T follicular helper cell (primary cell): ENCODE results near the gene KLHL22.
"Not testable (repeated sequence)": the region's sequence is repeated elsewhere in the genome, so short reads cannot be mapped to it uniquely, and the experiment has no call there.

Experiments used
- DNase-seq: peaks from one replicate; pipeline ENCODE4 v3.0.0-alpha.2; 2020; ENCODE audit warnings: low read depth

The KLHL22 gene

GRCh38 chr22:20504293-20504922, 8.8 kb upstream of the KLHL22 start:
- not testable (repeated sequence) for DNase-seq

DNA sequence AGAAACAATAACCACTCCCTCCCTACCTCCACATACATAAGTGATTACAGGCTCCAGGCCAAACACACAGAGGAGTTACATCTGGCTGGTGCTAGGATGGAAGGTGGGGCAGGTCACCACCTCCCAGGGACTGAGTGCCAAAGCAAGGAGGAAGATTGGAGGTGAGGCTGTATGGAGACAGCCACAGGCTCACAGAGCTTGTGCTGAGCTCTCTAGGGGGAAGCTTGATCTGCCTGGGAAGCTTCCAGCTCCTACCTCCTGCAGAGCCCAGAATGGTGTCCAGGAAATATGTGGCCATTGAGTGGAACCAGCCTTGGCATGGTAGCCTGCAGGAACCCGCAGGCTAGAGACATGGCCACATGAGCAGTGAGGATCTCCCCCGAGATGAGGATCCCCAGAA, 8.2 kb upstream of the KLHL22 start:
- DNase-seq, result no peak

DNA sequence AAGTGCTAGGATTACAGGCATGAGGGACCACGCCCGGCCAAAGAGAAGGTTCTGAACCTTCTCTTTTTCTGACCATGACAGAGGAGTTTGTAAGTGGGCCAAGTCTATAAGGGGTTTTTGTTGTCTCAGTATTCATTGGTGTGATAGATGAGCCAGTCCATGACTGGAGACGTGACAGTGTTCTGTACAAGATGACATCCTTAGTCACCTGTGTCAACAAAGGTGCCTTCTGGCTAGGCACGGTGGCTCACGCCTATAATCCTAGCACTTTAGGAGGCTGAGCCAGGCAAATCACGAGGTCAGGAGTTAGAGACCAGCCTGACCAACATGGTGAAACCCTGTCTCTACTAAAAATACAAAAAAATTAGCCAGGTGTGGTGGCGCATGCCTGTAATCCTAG, 4.2 kb upstream of the KLHL22 start:
- no peak for DNase-seq

DNA sequence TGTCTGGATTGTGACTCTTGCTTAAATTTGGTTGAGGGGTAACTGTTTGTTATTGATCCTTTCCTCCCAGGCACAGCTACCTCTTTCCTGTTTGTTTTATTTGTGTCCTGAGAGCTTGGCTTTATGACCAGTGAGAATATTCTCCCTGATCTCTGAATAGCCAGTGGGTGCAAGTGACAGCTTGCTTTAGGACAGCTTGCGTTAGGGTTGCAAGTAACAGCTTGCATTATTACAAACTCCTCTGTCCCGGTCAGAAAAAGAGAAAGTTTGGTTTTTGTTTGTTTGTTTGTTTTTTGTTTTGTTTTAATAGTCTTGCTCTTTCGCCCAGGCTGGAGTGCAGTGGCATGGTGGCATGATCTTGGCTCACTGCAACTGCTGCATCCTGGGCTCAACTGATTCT, 3.3 kb upstream of the KLHL22 start:
- no peak for DNase-seq

GRCh38 chr22:20497426-20497825, 1.8 kb upstream of the KLHL22 start:
- no peak for DNase-seq

GRCh38 chr22:20495861-20496681, 476 bp upstream of the KLHL22 start:
- DNase-seq, result peak; percentile 86

DNA sequence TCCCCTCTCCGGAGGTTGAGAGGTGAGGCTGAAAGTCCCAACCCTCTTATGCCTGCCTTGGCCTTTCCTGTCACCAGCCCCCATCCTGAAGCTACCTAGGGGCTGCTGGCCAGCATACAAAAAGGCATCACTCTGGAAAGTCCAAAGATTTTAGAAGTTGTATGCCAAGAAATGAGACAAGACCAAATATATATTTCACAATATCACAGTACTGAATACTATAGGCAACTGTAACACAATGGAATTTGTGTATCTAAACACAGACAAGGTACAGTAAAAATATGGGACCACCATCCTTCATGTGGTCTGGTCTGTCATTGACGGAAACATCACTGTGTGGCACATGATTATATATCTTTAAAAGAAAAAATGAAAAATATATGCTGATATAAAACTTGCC, 4.2 kb downstream of the KLHL22 start:
- no peak for DNase-seq

DNA sequence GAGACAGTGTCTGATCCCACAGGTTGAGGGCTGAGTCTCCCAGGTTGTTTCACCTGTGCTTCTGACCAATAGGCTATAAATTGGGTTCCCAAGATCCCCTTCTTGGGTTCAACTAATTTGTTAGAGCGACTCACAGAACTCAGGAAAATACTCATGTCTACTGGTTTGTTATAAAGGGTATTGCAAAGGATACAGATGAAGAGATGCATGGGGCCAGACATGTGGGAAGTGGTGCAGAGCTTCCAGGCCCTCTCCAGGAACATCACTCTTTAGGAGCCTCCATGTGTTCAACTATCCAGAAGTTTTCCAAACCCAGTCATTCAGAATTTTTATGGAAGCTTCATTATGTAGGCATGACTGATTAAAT, 4.7 kb downstream of the KLHL22 start:
- no peak for DNase-seq

DNA sequence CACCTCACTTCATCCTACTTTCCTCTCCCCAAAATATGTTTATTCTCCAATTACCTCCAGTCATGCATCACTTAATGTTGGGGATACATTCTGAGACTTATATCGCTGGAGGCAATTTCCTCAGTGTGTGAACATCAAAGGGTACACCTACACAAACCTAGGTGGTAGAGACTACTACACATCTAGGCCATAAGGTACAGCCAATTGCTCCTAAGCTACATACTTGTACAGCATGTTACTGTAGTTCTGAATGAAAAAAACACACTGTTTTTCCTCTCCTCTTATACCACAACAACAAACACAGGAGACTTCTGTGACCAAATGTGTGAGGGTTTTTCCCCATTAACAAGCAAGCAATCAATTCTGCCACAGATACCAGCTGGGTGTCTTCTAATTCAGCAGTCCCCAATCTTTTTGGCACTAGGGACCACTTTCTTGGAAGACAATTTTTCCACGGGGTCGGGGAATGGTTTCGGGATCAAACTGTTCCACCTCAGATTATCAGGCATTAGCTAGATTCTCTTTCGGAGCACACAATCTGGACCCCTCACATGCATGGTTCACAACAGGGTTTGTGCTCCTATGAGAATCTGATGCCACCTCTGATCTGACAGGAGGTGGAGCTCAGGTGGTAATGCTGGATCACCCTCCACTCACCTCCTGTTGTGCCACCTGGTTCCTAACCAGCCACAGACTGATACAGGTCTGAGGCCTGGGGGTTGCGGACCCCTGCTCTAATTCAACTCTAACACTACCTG, 5.2 kb downstream of the KLHL22 start:
- no peak for DNase-seq

DNA sequence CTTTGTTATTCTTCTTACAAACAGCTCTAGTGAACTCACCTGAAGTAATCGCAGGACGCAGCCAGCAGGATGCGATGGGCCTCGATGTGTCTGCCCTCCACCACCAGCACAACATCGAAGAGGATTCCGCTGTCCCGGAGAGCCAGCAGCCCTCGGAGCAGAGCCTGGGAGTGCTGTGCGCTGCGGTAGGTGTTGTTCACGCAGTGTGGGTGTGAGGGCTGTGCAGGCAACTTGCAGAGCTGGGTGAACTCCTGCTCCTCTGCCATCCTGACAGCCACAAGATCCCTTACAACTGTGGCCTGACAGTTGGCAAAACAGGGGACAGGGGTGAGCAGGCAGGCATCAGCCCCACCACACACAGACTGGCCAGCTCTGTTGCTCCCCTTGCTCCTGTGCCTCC, 6.6 kb downstream of the KLHL22 start:
- DNase-seq, result no peak

- no peak for DNase-seq
Measured at GRCh38 chr22:20487715-20488114, 7.9 kb downstream of the KLHL22 start.

DNA sequence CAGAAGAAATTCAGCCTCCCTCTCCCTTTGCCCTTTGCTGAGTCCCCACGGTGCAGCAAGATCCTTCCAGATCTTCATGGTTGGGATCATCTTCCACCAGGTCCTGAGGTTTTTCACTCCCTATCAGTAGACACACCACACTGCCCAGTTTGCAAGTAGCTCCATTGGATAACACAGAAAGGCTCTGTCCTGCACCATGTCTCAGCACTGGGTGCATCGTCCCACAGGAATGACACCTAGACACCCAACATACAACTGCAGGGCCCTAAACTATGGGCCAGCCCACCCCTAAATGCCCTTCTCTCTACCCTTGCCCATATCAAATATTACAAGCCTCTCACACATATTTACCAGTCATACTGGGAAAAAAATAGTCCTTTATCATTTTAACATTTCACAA, 9.4 kb downstream of the KLHL22 start:
- no peak for DNase-seq

DNA sequence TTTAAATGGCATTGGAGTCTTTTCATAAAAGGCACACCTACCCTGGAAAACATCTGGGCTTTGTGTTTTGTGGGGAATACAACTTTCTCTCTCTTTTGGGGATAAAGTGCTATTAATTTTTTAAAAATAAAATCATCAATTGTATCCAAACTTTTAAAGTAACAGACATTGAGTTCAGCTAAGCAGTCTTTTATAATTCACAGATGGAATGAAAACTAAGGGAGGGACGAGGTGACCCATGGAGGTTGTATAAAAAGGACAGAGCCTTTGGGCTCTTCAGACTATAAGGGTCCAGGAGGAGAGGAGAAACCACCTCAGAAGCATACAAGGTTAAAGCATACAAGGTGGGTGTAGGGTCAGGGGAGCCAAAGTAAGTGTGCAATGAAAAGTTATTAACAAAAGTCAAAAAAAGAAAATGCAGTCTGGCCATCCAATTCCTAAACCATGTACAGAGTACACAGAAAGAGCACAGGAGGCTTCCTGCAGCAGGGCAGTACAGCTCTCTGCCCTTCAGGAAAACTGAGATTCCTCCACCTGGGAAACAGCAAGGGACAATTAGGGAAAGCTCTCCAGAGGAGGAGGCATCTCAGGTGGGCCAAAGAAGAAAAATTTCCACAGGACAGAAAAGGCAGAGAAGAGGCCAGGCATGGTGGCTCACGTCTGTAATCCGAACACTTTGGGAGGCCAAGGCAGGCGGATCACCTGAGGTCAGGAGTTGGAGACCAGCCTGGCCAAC, 10.5 kb downstream of the KLHL22 start:
- no peak for DNase-seq

DNA sequence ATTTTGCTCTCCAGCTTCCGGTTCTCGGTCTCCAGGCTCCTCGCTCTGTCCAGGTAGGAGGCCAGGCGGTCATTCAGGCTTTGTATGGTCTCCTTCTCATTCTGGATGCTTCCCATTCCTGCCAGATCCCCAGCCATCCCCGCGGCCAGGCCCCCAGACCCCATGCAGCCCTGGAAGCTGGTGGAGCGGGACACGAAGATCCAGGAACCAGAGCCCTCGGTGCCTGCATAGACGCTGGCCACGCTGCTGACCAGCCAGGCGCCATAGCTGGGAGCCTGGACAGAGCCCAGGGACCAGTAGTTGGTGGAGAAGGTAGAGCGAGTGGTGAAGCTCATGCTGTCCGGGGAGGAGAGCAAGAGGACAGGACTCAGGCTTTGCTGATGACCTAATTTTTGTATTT, 11.8 kb downstream of the KLHL22 start:
- DNase-seq, result no peak

- DNase-seq, result not testable (repeated sequence)
Measured at GRCh38 chr22:20483143-20483506, 12.5 kb downstream of the KLHL22 start.

DNA sequence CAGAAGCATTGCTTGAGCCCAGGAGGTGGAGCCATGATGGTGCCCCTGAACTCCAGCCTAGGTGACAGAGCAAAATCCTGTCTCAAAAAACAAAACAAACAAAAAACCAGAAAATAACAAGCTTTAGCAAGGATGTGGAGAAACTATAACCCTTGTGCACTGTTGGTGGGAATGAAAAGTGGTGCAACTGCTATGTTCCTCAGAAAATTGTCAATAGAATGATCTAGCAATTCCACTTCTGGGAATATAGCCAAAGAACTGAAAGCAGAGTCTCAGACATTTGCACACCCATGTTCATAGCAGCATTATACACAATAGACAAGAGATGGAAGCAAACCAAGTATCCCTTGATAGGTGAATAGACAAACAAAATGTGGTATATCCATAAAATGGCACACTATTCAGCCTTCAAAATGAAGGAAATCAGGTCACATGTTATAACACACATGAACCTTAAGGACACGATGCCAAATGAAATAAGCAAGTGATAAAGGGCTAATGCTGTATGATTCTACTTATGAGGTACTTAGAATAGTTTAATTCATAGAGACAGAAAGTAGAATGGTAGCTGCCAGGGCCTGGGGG, 15.9 kb downstream of the KLHL22 start:
- DNase-seq, result no peak

DNA sequence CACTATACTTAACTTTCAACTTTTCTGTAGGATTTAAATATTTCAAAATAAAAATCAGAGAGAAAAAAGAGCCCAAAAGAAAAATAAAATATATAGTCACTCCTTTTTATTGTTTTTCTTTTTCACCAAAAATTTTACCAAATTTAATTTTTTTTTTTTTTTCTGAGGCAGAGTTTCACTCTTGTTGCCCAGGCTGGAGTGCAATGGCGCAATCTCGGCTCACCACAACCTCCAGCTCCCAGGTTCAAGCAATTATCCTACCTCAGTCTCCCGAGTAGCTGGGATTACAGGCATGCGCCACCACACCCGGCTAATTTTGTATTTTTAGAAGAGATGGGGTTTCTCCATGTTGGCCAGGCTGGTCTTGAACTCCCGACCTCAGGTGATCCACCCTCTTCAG, 17.5 kb downstream of the KLHL22 start:
- not testable (repeated sequence) for DNase-seq

- not testable (repeated sequence) for DNase-seq
Measured at GRCh38 chr22:20475569-20475968, 20.0 kb downstream of the KLHL22 start.

DNA sequence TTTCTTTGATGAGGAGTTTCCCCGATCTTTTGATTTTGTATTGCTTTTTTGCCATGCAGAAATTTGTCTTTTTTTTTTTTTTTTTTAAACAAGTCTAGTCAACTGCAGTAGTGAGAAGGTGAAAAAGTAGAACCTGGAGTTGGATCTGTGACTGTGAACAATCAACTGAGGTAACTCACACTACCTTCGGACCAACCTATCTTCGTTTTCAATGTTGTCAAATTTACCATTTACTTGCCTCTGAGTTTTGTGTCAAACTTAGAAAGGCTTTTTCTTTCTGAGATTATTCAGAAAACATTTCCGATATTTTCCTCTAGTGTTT, 20.5 kb downstream of the KLHL22 start:
- no peak for DNase-seq

DNA sequence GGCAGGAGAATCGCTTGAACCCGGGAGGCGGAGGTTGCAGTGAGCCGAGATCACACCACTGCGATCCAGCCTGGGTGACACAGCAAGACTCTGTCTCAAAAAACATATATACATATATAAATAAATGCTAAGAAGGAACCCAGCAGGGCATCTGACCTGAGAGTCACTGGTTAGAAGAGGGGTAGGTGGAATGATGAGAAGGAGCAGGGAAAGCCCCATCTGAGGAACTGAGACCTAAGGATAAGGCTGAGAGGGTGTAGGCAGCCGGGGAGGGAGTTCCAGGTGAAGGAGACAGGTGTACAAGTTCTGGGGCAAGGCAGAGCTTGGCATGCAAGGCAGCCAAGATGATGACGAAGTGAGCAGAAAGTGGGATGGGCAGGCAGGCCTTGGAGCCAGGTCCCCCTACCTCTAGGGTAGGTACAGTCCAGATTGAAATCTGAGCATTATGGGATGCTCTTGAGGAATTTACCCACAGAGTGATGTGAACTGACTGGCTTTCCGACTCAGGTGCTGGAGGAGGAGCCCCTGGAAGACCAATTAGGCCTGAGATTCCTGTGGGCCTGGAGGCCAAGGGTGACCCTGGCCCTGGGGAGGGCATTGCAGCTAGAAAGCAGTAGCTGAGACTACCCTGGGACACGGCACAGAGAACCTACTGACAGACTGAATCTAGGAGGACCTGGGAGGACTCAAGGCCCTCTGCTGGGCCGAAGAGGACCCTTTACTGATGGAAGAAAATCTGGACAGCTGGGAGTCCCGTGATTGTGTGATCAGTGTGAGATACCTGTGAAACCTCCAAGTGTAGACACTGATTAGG, 22.8 kb downstream of the KLHL22 start:
- DNase-seq, result no peak

DNA sequence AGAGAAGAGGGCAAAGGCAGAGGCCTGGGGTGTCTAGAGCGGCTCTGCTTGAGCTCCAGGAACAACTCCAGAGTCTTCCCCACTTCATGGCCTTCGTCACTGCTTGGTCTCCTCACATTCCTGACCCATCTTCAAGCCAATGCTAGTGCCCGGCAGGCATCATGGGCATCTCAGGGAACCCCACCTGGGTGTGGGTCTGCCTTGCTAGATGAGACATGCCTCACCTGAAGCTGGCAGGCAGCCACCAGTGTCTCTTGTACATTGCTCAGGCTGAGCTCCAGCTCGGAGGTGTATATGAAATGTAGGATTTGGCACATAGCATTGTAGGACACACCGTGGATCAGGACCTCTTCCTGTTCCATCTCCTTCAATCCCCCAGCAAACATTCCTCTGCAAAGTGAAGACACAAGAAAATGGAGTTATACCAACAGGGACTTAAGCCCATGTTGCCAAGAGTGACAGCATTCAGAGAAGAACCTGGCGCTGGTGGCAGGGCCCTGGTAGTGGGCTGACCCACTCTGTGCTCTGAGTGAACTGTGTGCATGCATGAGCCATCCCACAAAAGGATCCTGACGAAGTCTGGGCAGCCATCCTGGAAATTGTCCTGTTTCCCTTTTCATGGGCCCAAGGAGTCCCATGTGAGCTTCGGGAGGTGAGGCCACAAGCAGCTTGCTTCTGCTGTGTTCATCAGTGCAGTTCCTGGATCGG, 24.3 kb downstream of the KLHL22 start:
- DNase-seq, result no peak
